Right lobe of liver (tissue), 6 donors: ENCODE data around the gene GLB1L2. TPM values are rescaled to one million over a fixed set of nuclear protein-coding genes. Genes with fewer than 3 reads are reported as not detected.

Experiments
- ATAC-seq, 4 donors: fragments of 200-7000 bp; cut with Tn5 transposase; one replicate each; pipeline ENCODE4 v1.9.1; 2020; ENCODE audit warnings: mild to moderate bottlenecking in 4 of 4, moderate library complexity in 4 of 4
- DNase-seq, 3 donors: peaks; one replicate each; pipeline ENCODE4 v3.0.0-alpha.2; 2020
- H3K27ac ChIP-seq, 3 donors: fragments of 200-600 bp; one replicate each; pipeline ENCODE4 v1.8.0; 2022
- H3K27me3 ChIP-seq, 2 donors: fragments of 200-600 bp; one replicate each; pipeline ENCODE4 v1.8.0; 2022
- H3K36me3 ChIP-seq, 4 donors: fragments of 200-600 bp; sonication (generic) in 1 of 4; one replicate each; pipeline versions ENCODE4 v1.5.1 to v1.8.0; 2017 to 2022; ENCODE audit warnings: control low read depth in 1 of 4
- H3K4me1 ChIP-seq, 4 donors: fragments of 200-600 bp; sonication (generic) in 1 of 4; one replicate each; pipeline versions ENCODE4 v1.5.1 to v1.8.0; 2017 to 2022; ENCODE audit warnings: control low read depth in 1 of 4
- H3K4me3 ChIP-seq, 3 donors: fragments of 200-600 bp; one replicate each; pipeline ENCODE4 v1.8.0; 2022
- H3K9me3 ChIP-seq, 4 donors: fragments of 200-600 bp; sonication (generic) in 1 of 4; one replicate each; pipeline versions ENCODE4 v1.5.1 to v1.8.0; 2017 to 2022; ENCODE audit warnings: control low read depth in 1 of 4
- POLR2A ChIP-seq: fragments of 450-650 bp; IDR thresholded peaks from one replicate; pipeline ENCODE4 v1.6.1; 2017; ENCODE audit warnings: antibody characterized with exemption, mild to moderate bottlenecking
- WGBS: methylation state at CpG from one replicate; pipeline ENCODE4 v1.1.6; 2018; ENCODE audit warnings: low coverage, low lambda C conversion rate; ENCODE audit not compliant: insufficient coverage; ENCODE audit errors: missing lambda C conversion rate; 5-methylcytosine and 5-hydroxymethylcytosine counted together
- intact Hi-C, 2 donors: fragments of 100-400 bp; cut with DNase I; formaldehyde crosslinking; loops; one replicate each; pipeline versions ENCODE4 v1.11.2 to v1.14.1; 2022
- total RNA-seq, 6 experiments: library from RNA; depleted of rRNA in 2 of 6; stranded (reverse); fragments of >200 nt in 2 of 6; fragmentation: NEBNext Ultra II Directional in 3 of 6; extraction: Animal tissue kit (Norgen Biotek cat#: 25700) in 3 of 6; gene quantifications; one replicate each; pipeline versions ENCODE4 v1.1.0 to v1.2.4, GENCODE V29; 2016 to 2023
- TF ChIP-seq, protein P1 (sequence below), 4 donors: fragments of 200-600 bp in 3 of 4; fragments of 450-650 bp in 1 of 4; IDR thresholded peaks; one replicate each; pipeline versions ENCODE4 v1.5.1 to v1.8.0; 2016 to 2022; ENCODE audit warnings: antibody characterized with exemption in 4 of 4, mild to moderate bottlenecking in 2 of 4
- donor health status: DM: no; HTN: yes; CAD: no.
- donor health status: DM: no; HTN: no; CAD: no.
- donor health status: DM: no; HTN: no; CAD: no.
- donor health status: DM: no; HTN: yes; CAD: no.
- donor health status: DM: no; HTN: yes; CAD: no.

Gene GLB1L2
- total RNA-seq, 6 experiments from 2014 or later: 0.12 to 0.68 (median 0.55) TPM

DNA sequence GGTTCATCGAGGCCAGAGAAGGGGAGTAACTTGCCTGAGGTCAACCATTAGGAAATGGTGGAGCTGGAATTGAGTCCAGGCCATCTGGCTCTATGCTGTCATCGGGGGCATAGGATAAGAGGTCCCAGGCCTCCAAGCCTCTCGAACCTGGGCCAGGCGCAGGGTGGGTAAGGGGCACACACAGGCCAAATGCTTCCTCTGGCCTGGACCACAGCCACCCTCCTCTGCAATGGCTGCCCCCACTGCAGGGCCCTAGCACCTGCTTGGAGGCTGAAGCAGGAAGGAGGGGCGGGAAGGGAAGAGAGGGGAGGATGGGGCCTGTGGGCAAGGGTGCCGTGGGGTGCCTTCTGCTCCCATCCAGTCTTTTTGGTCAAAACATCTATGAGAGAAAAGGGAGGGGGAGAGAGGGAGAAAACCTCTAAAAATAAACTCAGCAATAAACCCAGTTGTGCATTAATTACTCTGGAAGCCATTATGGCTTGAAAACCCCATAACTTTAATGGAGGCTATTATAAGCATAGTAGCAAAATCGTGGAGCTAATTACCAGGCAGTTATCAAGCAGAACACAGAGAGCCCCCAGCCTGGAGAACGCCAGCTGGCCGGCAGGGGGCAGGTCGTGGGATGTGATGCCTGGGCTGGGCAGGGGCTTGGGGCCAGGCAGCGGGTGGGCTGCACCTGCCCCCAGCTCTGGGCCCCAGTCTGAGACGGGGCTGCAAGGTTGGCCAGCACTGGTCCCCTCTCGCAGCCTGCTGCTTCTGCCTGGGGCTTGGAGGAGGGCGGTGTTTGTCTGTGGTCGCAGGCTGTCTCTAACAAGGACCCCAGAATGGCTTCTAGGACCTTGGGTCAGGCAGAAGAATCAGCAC is 59.1 kb downstream of the GLB1L2 start:
- DNase-seq (no peak), ATAC-seq (no peak)
- Histone ChIP-seq H3K27ac (no peak overlapping the region), H3K9me3 (no peaks in the 10 kb centered on the region), H3K4me1 (no peaks in the 10 kb centered on the region), H3K27me3 (no peaks in the 10 kb centered on the region), H3K4me3 (no peak overlapping the region), H3K36me3 (no peaks in the 10 kb centered on the region)
- WGBS: 62% methylated on average over 6 of the region's 15 CpGs
- intact Hi-C loops: no loop called here
- TF ChIP-seq POLR2A: no peak
- TF ChIP-seq, protein P1, sequence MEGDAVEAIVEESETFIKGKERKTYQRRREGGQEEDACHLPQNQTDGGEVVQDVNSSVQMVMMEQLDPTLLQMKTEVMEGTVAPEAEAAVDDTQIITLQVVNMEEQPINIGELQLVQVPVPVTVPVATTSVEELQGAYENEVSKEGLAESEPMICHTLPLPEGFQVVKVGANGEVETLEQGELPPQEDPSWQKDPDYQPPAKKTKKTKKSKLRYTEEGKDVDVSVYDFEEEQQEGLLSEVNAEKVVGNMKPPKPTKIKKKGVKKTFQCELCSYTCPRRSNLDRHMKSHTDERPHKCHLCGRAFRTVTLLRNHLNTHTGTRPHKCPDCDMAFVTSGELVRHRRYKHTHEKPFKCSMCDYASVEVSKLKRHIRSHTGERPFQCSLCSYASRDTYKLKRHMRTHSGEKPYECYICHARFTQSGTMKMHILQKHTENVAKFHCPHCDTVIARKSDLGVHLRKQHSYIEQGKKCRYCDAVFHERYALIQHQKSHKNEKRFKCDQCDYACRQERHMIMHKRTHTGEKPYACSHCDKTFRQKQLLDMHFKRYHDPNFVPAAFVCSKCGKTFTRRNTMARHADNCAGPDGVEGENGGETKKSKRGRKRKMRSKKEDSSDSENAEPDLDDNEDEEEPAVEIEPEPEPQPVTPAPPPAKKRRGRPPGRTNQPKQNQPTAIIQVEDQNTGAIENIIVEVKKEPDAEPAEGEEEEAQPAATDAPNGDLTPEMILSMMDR (IDR thresholded peaks at IDR 0.05): no peak

DNA sequence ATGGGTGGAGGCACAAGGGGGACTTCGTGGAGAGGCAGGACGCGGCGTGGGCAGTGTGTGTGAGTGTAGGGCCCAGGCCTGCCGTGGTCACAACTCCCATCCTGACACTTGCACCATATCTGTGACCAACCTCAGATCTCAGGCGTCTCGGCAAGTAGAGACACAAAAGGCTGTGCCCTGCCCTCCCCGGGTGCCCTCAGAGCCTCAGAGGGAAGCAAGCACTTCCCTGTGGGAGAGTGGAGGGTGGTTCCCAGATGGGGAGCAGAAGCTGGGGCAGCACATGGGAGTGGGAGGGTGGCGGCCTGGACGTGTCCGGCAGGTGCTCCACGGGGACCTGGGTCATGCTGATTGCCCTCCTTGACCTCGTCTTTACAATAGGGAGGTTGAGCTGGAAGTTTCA is 59.9 kb downstream of the GLB1L2 start:
- Histone ChIP-seq H3K4me1 (no peaks in the 10 kb centered on the region), H3K9me3 (no peaks in the 10 kb centered on the region), H3K36me3 (no peaks in the 10 kb centered on the region), H3K27ac (no peak overlapping the region), H3K4me3 (no peak overlapping the region), H3K27me3 (no peaks in the 10 kb centered on the region)
- no peak for TF ChIP-seq POLR2A
- TF ChIP-seq, protein P1 (IDR thresholded peaks at IDR 0.05): no peak
- DNase-seq: no peak
- 70% methylated on average over 3 of the region's 13 CpGs for WGBS
- intact Hi-C loops: no loop called here
- no peak for ATAC-seq

DNA sequence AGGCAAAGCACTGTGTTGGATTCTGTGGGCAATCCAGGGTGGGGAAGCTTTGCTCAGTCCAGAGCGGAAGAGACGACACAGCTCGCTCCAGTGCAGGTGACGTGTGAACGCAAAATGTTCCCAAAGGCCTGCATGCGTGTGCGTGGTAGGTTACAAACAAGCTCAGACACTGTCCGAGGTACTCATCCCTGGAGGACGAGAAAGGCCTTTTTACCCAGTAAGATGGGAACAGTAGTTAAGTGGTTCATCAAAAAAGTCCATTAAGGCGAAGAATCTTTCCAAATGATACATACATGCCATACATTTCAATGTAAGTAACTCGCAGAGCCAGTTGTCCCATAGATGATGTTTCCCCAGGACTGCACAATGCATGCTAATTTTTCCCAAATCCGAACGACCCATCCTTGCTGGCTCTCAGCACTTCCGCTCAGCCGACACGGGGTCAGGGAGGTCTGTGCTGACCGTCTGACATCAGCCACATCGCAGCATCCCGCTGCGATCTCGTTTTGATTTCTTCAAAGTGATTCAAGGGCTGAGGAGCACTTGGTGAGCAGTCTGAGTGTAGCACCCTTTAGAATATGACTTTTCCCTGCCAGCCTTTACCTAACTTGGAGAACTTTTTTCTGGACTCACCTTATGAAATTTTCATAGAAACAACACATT is 61.3 kb downstream of the GLB1L2 start:
- 85% methylated on average over 16 of the region's 21 CpGs for WGBS
- Histone ChIP-seq H3K4me3 (no peak overlapping the region), H3K4me1 (peaks cover 0 to 5% (median 2%) of the 10 kb centered on the region in 4 donors), H3K27ac (no peak overlapping the region), H3K27me3 (no peaks in the 10 kb centered on the region), H3K9me3 (no peaks in the 10 kb centered on the region), H3K36me3 (no peaks in the 10 kb centered on the region)
- ATAC-seq (no peak), DNase-seq (no peak)
- intact Hi-C loops: no loop called here
- TF ChIP-seq, protein P1 (IDR thresholded peaks at IDR 0.05): no peak
- TF ChIP-seq POLR2A: no peak

DNA sequence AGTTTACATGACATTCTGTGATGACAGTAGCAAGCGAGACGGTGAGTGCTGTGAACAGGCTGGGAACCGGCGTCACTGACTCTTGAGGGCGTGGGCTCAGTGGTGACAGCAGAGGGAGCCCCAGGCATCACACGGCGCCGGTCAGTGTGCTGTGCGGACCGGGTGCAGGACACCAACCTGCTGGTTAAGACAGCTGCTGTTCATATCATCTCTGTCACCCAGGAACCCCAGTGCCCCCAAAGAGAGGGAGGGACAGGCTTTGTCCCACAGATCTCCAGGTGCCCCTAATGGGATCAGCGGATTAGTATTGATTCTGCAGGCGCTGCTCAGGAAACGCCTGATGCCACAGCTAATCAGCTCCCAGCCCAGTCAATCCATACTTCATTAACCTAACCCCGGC is 61.9 kb downstream of the GLB1L2 start:
- peak in 2 of 3 donors; percentile 61 to 69 for DNase-seq
- Histone ChIP-seq H3K27me3 (no peaks in the 10 kb centered on the region), H3K9me3 (no peaks in the 10 kb centered on the region), H3K27ac (no peak overlapping the region), H3K36me3 (no peaks in the 10 kb centered on the region), H3K4me3 (no peak overlapping the region), H3K4me1 (peaks cover 0 to 10% (median 5%) of the 10 kb centered on the region in 4 donors)
- TF ChIP-seq, protein P1 (IDR thresholded peaks at IDR 0.05): peak; percentile 39 to 63 (median 56)
- TF ChIP-seq POLR2A: no peak
- peak; percentile 84 to 88 (median 86) for ATAC-seq
- WGBS: 30% methylated on average over 2 of the region's 14 CpGs
- intact Hi-C loops: no loop called here
